ENCODE measurements around the gene ZRANB3. TPM values are rescaled to one million over a fixed set of nuclear protein-coding genes. Genes with fewer than 3 reads are reported as not detected.

ZRANB3 gene
- total and polyA plus RNA-seq, 11 donors = 0.69 to 4.1 (median 1.5) TPM

GRCh38 chr2:135140606-135141005 lies 390.4 kb downstream of the ZRANB3 start:
- peaks cover 0 to 79% (median 56%) of the 10 kb centered on the region in 9 donors for H3K36me3 ChIP-seq
- intact Hi-C loops (cut with DNase I) = no loop called here
- H3K4me1 ChIP-seq = no peaks in the 10 kb centered on the region
- H3K27me3 ChIP-seq = no peaks in the 10 kb centered on the region
- no peak overlapping the region for H3K4me3 ChIP-seq
- peaks cover 0 to 23% (median 14%) of the 10 kb centered on the region in 12 donors for H3K9me3 ChIP-seq
- no peak for DNase-seq
- H3K27ac ChIP-seq = no peak overlapping the region
- TF ChIP-seq CTCF (IDR thresholded peaks at IDR 0.05) = no peak
- ATAC-seq = no peak

GRCh38 chr2:135132314-135132713 lies 398.7 kb downstream of the ZRANB3 start:
- no peak overlapping the region for H3K4me3 ChIP-seq
- 90 to 96% (median 91%) methylated on average over 1 of the region's 1 CpG for WGBS, 4 donors
- DNase-seq (no peak), ATAC-seq (no peak)
- no peaks in the 10 kb centered on the region for H3K27me3 ChIP-seq
- H3K36me3 ChIP-seq = peaks cover 0 to 100% (median 96%) of the 10 kb centered on the region in 9 donors
- intact Hi-C loops (cut with DNase I) = no loop called here
- no peak overlapping the region for H3K27ac ChIP-seq
- TF ChIP-seq CTCF (IDR thresholded peaks at IDR 0.05) (no peak), POLR2A (IDR thresholded peaks at IDR 0.05) (no peak)
- H3K4me1 ChIP-seq = no peaks in the 10 kb centered on the region
- no peaks in the 10 kb centered on the region for H3K9me3 ChIP-seq

GRCh38 chr2:135130751-135131150 lies 400.3 kb downstream of the ZRANB3 start:
- Histone ChIP-seq H3K27me3 (no peaks in the 10 kb centered on the region), H3K27ac (no peak overlapping the region), H3K4me1 (no peaks in the 10 kb centered on the region), H3K36me3 (peaks cover 0 to 100% (median 96%) of the 10 kb centered on the region in 9 donors), H3K9me3 (no peaks in the 10 kb centered on the region), H3K4me3 (no peak overlapping the region)
- no peak for DNase-seq
- intact Hi-C loops (cut with DNase I) = no loop called here
- no peak for ATAC-seq
- 92 to 97% (median 94%) methylated on average over 2 of the region's 2 CpGs for WGBS, 4 donors
- TF ChIP-seq CTCF (IDR thresholded peaks at IDR 0.05) (no peak), POLR2A (IDR thresholded peaks at IDR 0.05) (no peak)

GRCh38 chr2:135125940-135126339 lies 405.1 kb downstream of the ZRANB3 start:
- Histone ChIP-seq H3K36me3 (peaks cover 0 to 97% (median 84%) of the 10 kb centered on the region in 9 donors), H3K27ac (no peak overlapping the region), H3K4me3 (no peak overlapping the region), H3K4me1 (peaks cover 0 to 6% (median 0%) of the 10 kb centered on the region in 12 donors), H3K27me3 (no peaks in the 10 kb centered on the region), H3K9me3 (no peaks in the 10 kb centered on the region)
- 97 to 98% (median 98%) methylated on average over 2 of the region's 2 CpGs for WGBS, 4 donors
- intact Hi-C loops (cut with DNase I) = loop anchor here in 1 of 10 donors (10.0 kb wide), 1 partner anchor 121 kb away; no protein-coding TSS in a partner anchor
- DNase-seq (no peak), ATAC-seq (no peak)
- TF ChIP-seq CTCF (IDR thresholded peaks at IDR 0.05) = no peak
- TF ChIP-seq POLR2A (IDR thresholded peaks at IDR 0.05) = no peak

All from heart left ventricle (tissue), 16 donors.